NOMO-1 treated with DMSO at 0.1 percent for 48 hours (cell line): ENCODE measurements around the gene OR6T1.

ENCODE experiments used
- DNase-seq: peaks from one replicate; lab custom pipeline; 2025; ENCODE audit not compliant: unreplicated experiment; lab: John Stamatoyannopoulos, UW

OR6T1 gene

GRCh38 chr11:123943738-123944137 lies at the start of gene OR6T1:
Gene OR6T1 (minus strand): TSS chr11:123943838. CDS start chr11:123943838, 0 bp downstream.
- DNase-seq = no peak

- DNase-seq = no peak
Observed at GRCh38 chr11:123979311-123979710, 35.7 kb upstream of the OR6T1 start.

- DNase-seq = no peak
Observed at GRCh38 chr11:123977731-123978347, 34.2 kb upstream of the OR6T1 start, which contains the start of gene OR10S1. Gene OR10S1 (minus strand): TSS chr11:123977781. CDS start chr11:123977664, 117 bp downstream.

- no peak for DNase-seq
Observed at GRCh38 chr11:123976770-123977560, 33.3 kb upstream of the OR6T1 start.

GRCh38 chr11:123973816-123974215 lies 30.2 kb upstream of the OR6T1 start:
- DNase-seq = no peak

GRCh38 chr11:123956752-123957151 lies 13.1 kb upstream of the OR6T1 start:
- DNase-seq = no peak

GRCh38 chr11:123945132-123945531 lies 1.5 kb upstream of the OR6T1 start:
- DNase-seq = no peak

GRCh38 chr11:123942413-123942812 lies 1.2 kb downstream of the OR6T1 start:
- DNase-seq = no peak

- no peak for DNase-seq
Observed at GRCh38 chr11:123939317-123939716, 4.3 kb downstream of the OR6T1 start, which contains the start of gene OR4D5. Gene OR4D5 (plus strand): TSS chr11:123939617. CDS start chr11:123939617, 0 bp downstream.

GRCh38 chr11:123924027-123924426 lies 19.6 kb downstream of the OR6T1 start:
- no peak for DNase-seq

GRCh38 chr11:123920943-123921342 lies 22.7 kb downstream of the OR6T1 start:
- no peak for DNase-seq

- DNase-seq = no peak
Observed at GRCh38 chr11:123905826-123906225, 37.8 kb downstream of the OR6T1 start.

- no peak for DNase-seq
Observed at GRCh38 chr11:123904932-123905331, 38.7 kb downstream of the OR6T1 start.

GRCh38 chr11:123903932-123904331 lies 39.7 kb downstream of the OR6T1 start:
- DNase-seq = no peak

GRCh38 chr11:123901867-123902266 lies 41.8 kb downstream of the OR6T1 start, which contains the start of gene OR8D4:
Gene OR8D4 (plus strand): TSS chr11:123902167. CDS start chr11:123906432, 4,265 bp downstream.
- DNase-seq = no peak

GRCh38 chr11:123899792-123900191 lies 43.8 kb downstream of the OR6T1 start:
- DNase-seq = no peak
